ENCODE data around the gene INSM1. TPM values are rescaled to one million over a fixed set of nuclear protein-coding genes. Genes with fewer than 3 reads are reported as not detected.

The INSM1 gene
- total RNA-seq, 1 experiment from 2014 or later = not detected

DNA sequence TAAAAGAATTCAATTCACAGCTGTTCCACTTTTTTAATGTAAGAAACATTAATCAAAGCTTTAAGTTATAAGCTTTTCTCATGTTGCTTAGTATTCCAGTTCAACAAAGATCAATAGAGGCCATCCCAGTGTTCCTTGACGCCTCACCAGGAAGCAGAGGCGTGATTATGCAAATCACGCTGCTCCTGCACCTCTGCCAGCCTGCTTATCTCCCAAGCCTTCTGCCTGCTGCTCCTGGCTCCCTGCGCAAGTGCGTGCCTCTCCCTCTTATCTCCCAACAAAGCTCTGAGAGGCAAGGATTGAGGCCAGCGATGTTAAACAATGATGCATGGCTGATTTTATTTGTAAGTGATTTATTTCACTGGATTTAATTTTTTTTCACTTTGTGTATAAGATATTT, 42.8 kb downstream of the INSM1 start:
- ChIA-PET POLR2A (ENCODE audit: unreplicated experiment) (no interaction called here), CTCF (no interaction called here)
- no peaks in the 10 kb centered on the region for H3F3A ChIP-seq (ENCODE audit: insufficient read depth, low read depth)
- no peaks in the 10 kb centered on the region for H3K9me2 ChIP-seq (ENCODE audit: insufficient read depth)
- H3K79me2 ChIP-seq (ENCODE audit: low read depth) = no peaks in the 10 kb centered on the region
- H3K4me2 ChIP-seq = no peak overlapping the region
- H3K4me1 ChIP-seq (replicated peaks; ENCODE audit: insufficient read depth) = no peaks in the 10 kb centered on the region
- H3K27me3 ChIP-seq (ENCODE audit: insufficient read depth, low read depth) = no peaks in the 10 kb centered on the region
- H3K9me3 ChIP-seq (ENCODE audit: insufficient read depth, low read depth) = no peaks in the 10 kb centered on the region
- TF ChIP-seq, protein P1, sequence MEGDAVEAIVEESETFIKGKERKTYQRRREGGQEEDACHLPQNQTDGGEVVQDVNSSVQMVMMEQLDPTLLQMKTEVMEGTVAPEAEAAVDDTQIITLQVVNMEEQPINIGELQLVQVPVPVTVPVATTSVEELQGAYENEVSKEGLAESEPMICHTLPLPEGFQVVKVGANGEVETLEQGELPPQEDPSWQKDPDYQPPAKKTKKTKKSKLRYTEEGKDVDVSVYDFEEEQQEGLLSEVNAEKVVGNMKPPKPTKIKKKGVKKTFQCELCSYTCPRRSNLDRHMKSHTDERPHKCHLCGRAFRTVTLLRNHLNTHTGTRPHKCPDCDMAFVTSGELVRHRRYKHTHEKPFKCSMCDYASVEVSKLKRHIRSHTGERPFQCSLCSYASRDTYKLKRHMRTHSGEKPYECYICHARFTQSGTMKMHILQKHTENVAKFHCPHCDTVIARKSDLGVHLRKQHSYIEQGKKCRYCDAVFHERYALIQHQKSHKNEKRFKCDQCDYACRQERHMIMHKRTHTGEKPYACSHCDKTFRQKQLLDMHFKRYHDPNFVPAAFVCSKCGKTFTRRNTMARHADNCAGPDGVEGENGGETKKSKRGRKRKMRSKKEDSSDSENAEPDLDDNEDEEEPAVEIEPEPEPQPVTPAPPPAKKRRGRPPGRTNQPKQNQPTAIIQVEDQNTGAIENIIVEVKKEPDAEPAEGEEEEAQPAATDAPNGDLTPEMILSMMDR (conservative IDR thresholded peaks at IDR 0.05) = no peak
- TF ChIP-seq EZH2 (IDR thresholded peaks at IDR 0.05; ENCODE audit: low read depth) = no peak
- H4K20me1 ChIP-seq (ENCODE audit: insufficient read depth) = no peaks in the 10 kb centered on the region
- no peak overlapping the region for H2AFZ ChIP-seq
- no peak overlapping the region for H3K27ac ChIP-seq
- BruUV-seq (replicated peaks) = no TSS peak
- DNase-seq = no peak
- H3K36me3 ChIP-seq (ENCODE audit: low read depth) = no peaks in the 10 kb centered on the region
- intact Hi-C loops (cut with micrococcal nuclease; ENCODE audit: unreplicated experiment) = no loop called here
- H3K4me3 ChIP-seq = no peak overlapping the region

DNA sequence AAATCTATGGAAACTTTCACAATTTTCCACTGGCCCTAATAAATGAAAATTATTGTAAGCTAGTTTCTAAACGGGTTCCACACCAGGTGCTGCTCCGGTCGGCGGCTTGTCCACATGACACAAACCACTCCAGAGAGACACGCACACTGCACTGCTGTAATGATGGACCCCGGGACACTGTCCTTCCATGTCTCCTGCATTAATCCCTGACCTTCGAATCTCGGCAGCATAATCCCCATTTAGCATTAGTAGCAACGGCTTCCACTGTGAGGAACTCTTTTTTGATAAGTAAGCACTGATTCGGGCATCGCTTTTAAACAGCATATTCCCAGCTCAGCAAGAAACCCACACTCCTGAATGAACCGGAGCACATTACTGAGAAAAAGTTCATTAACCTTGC, 43.5 kb downstream of the INSM1 start:
- H3K9me3 ChIP-seq (ENCODE audit: insufficient read depth, low read depth) = no peaks in the 10 kb centered on the region
- H3K4me3 ChIP-seq = no peak overlapping the region
- ChIA-PET CTCF (no interaction called here), POLR2A (ENCODE audit: unreplicated experiment) (no interaction called here)
- H3K4me1 ChIP-seq (replicated peaks; ENCODE audit: insufficient read depth) = no peaks in the 10 kb centered on the region
- no peak overlapping the region for H2AFZ ChIP-seq
- no peak overlapping the region for H3K27ac ChIP-seq
- DNase-seq = no peak
- H3K27me3 ChIP-seq (ENCODE audit: insufficient read depth, low read depth) = no peaks in the 10 kb centered on the region
- no peaks in the 10 kb centered on the region for H3K9me2 ChIP-seq (ENCODE audit: insufficient read depth)
- no peak overlapping the region for H3K4me2 ChIP-seq
- TF ChIP-seq, protein P1 (conservative IDR thresholded peaks at IDR 0.05) = no peak
- TF ChIP-seq EZH2 (IDR thresholded peaks at IDR 0.05; ENCODE audit: low read depth) = no peak
- BruUV-seq (replicated peaks) = no TSS peak
- H3F3A ChIP-seq (ENCODE audit: insufficient read depth, low read depth) = no peaks in the 10 kb centered on the region
- H3K36me3 ChIP-seq (ENCODE audit: low read depth) = no peaks in the 10 kb centered on the region
- no peaks in the 10 kb centered on the region for H3K79me2 ChIP-seq (ENCODE audit: low read depth)
- no peaks in the 10 kb centered on the region for H4K20me1 ChIP-seq (ENCODE audit: insufficient read depth)
- intact Hi-C loops (cut with micrococcal nuclease; ENCODE audit: unreplicated experiment) = no loop called here

DNA sequence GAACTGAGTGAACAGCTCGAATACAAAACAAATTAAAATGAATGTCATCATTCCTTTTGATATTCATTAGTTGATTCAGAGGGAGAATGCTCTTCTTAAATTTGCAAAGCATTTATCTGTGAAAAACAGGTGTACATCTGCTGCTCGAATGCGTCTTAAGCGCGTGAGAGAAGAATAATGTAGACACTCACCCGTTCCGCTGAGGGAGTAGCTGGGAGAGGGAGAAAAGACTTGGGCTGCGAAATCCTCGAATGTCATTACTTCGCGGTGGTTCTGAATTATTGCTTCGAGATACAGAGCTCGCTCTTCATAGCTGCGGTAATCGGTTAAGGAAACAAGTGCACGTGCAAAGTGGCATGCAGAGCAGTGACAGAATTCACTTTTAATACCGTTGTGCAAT, 43.9 kb downstream of the INSM1 start:
- Histone ChIP-seq H3K4me2 (no peak overlapping the region), H3K4me1 (replicated peaks; ENCODE audit: insufficient read depth) (no peaks in the 10 kb centered on the region), H4K20me1 (ENCODE audit: insufficient read depth) (no peaks in the 10 kb centered on the region), H3K36me3 (ENCODE audit: low read depth) (no peaks in the 10 kb centered on the region), H3K9me3 (ENCODE audit: insufficient read depth, low read depth) (no peaks in the 10 kb centered on the region), H3F3A (ENCODE audit: insufficient read depth, low read depth) (no peaks in the 10 kb centered on the region), H3K27me3 (ENCODE audit: insufficient read depth, low read depth) (no peaks in the 10 kb centered on the region), H2AFZ (no peak overlapping the region), H3K79me2 (ENCODE audit: low read depth) (no peaks in the 10 kb centered on the region), H3K4me3 (no peak overlapping the region), H3K9me2 (ENCODE audit: insufficient read depth) (no peaks in the 10 kb centered on the region), H3K27ac (no peak overlapping the region)
- CTCF ChIA-PET = no interaction called here
- POLR2A ChIA-PET (ENCODE audit: unreplicated experiment) = no interaction called here
- BruUV-seq (replicated peaks) = no TSS peak
- DNase-seq = no peak
- TF ChIP-seq, protein P1 (conservative IDR thresholded peaks at IDR 0.05) = no peak
- TF ChIP-seq EZH2 (IDR thresholded peaks at IDR 0.05; ENCODE audit: low read depth) = no peak
- intact Hi-C loops (cut with micrococcal nuclease; ENCODE audit: unreplicated experiment) = no loop called here
